ENCODE measurements around the gene NLRP12.

GRCh38 chr19:53813996-53814395, 10.1 kb downstream of the NLRP12 start:
- TF ChIP-seq POLR2AphosphoS5 (IDR thresholded peaks at IDR 0.05; ENCODE audit: borderline replicate concordance, low read depth, low read length) (no peak), EZH2 (IDR thresholded peaks at IDR 0.05) (no peak)

Measured in SK-N-MC (cell line).